GM18499 (cell line): ENCODE data around the gene PSMA8.
"Not testable (repeated sequence)": the region's sequence is repeated elsewhere in the genome, so short reads cannot be mapped to it uniquely, and the experiment has no call there.

ENCODE experiments used
- ATAC-seq: cut with Tn5 transposase; IDR thresholded peaks from one replicate; pipeline ENCODE4 v1.9.1; 2021; ENCODE audit warnings: moderate number of reproducible peaks; ENCODE audit not compliant: insufficient read depth, unreplicated experiment

PSMA8 gene

DNA sequence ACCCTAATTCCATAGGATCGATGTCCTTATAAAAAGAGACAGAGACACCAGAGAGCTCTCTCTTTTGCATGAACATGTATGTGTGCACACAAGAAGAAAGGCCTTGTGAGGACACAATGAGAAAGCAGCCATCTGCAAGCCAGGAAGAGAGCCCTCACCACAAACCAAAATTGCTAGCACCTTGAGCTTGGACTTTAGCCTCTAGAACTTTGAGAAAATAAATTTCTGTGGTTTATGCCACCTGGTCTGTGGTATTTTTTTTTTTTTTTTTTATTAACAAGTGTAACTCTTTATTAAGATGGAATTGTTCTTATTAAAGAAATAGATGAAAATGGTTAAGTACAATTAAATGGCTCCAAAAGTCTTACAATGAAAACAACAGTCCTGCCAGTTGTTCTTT, 33.9 kb downstream of the PSMA8 start:
- ATAC-seq = peak; percentile 62

DNA sequence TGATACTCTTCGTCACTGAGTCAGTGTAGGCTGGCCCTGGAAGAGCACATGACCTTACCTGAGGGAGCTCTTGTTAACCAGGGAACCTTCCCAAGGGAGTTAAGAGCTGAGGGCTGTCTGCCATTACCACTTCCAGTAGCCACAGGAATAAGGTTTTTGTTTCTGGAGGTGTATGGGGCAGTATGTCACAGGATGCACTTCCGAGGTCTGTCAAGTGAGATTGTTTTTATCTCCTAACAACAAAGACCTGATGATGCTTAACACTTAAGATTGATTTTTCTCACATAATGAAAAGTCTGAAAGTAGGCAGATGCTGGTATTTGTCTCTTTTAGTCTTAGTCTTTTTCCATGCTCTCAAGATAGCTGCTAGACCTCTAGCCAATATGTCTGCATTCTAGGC, 41.8 kb downstream of the PSMA8 start:
- ATAC-seq = no peak

DNA sequence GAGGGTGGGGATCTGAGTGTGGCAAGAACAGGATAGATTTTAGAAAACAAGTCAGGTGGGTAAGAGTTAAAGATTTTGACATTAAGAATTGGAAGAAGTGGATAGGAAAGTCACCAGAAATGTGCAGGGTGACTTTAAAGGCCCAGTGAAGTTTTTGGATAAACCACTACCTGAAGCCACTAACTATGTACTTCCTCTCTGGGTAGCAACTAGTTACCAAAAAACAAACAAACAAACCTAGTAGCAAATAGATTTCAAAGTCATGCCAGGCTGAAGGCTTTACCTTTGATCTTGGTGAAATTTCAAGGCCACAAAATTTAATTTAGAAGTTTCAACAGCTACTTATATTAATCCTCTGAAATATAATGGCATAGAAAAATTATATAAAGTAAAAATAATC, 42.5 kb downstream of the PSMA8 start:
- ATAC-seq = no peak

DNA sequence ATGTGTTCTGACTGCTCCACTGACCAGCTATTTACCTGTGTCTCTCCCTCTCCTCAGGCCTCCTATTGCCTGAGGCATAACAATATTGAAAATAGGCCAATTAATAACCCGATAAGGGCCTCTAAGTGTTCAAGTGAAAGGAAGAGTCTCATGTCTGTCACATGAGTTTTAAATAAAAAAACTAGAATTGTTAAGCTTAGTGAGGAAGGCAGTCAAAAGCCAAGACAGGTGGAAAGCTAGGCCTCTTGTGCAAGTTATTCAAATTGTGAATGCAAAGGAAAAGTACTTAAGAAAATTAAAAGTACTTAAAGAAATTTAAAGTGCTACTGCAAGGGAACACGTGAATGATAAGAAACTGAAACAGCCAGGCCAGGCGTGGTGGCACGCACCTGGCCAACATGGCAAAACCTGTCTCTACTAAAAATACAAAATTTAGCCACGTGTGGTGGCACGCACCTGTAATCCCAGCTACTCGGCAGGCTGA, 47.7 kb downstream of the PSMA8 start:
- no peak for ATAC-seq

DNA sequence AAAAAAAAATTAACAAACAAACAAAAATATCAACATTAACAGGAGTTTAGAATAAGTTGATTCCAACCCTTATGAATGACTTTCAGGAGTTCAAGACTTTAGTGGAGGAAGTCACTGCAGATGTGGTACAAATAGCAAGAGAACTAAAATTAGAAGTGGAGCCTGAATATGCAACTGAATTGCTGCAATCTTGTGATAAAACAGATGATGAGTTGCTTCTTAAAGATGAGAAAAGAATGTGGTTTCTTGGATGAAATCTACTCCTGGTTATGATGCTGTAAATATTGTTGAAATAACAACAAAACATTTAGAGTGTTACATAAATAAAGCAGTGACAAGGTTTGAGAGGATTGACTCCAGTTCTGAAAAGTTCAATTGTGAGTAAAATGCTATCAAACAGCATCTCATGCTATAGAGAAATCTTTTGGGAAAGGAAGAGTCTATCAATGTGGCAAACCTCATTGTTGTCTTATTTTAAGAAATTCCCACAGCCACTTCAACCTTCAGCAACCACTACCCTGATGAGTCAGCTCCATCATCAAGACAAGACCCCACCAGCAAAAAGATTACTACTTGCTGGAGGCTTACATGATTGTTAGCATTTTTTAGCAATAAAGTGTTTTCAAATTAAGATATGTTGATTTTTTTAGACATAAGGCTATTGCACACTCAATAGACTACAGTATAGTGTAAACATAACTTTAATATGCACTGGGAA, 49.9 kb downstream of the PSMA8 start:
- ATAC-seq = no peak

DNA sequence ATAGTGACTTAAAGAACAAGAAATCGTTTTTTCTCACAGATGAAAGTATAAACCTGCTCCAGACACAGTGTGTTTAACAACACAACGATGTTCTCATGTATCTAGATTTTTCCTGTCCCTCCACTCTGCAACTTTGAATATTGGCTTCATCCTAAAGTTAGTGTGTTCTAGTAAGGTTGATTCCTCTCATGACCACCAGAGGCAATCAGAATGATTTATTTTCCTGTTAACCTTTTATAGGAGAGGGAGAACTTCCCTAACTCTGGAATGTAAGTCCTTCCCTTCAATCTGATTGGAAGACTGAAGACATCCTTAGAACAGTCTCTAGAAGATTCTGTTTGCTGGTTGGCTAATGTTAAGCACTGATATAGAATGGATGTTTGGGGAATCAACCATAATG, 51.6 kb downstream of the PSMA8 start:
- ATAC-seq = no peak

DNA sequence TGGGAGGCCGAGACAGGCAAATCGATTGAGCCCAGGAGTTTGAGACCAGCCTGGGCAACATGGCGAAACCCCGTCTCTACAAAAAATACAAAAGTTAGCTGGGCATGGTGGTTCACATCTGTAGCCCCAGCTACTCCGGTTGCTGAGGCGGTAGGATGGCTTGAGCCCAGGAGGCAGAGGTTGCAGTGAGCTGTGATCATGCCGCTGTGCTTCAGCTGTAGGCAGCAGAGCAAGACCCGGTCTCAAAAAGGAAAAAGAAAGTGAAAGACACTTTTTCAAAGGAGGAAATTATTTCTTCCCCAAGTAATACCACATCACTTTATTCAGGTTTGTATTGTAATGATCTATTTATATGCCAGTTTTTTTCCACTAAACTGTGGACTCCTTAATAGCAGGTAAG, 56.8 kb downstream of the PSMA8 start:
- peak; percentile 79 for ATAC-seq

DNA sequence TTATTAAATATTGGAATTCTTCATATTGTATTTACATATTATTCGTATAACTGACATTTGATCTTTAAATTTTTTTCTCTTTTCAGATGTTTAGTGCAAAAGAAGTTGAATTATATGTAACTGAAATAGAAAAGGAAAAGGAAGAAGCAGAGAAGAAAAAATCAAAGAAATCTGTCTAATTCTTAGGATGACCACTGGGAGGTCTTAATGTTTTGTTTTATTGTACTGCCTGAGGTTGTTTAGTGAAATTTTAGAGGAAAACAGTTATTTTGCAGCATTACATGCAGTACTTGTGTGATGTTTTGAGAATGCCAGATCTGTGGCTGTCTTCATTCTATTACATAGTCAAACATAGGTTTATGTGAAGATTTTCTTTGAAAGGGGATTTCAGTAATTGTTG, 58.6 kb downstream of the PSMA8 start:
- ATAC-seq = no peak

DNA sequence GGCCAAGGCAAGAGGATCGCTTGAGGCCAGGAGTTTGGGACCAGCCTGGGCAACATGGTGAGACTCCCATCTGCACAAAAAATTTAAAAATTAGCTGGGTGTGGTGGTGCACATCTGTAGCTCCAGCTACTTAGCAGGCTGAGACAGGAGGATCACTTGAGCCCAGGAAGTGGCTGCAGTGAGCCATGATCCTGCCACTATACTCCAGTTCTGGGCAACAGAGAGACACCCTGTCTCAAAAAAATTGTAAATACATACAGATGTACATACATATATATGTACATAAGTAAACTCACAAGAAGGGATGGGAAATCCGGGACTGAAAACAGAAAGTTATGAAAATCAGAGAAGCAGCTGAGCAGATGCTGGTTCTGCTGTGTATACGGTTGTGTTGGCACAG, 62.9 kb downstream of the PSMA8 start:
- ATAC-seq = no peak

DNA sequence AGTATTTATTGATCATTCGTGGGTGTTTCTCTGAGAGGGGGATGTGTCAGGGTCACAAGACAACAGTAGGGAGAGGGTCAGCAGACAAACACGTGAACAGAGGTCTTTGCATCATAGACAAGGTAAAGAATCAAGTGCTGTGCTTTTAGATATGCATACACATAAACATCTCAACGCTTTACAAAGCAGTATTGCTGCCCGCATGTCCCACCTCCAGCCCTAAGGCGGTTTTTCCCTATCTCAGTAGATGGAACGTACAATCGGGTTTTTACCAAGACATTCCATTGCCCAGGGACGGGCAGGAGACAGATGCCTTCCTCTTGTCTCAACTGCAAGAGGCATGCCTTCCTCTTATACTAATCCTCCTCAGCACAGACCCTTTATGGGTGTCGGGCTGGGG, 68.3 kb downstream of the PSMA8 start:
- ATAC-seq = not testable (repeated sequence)

DNA sequence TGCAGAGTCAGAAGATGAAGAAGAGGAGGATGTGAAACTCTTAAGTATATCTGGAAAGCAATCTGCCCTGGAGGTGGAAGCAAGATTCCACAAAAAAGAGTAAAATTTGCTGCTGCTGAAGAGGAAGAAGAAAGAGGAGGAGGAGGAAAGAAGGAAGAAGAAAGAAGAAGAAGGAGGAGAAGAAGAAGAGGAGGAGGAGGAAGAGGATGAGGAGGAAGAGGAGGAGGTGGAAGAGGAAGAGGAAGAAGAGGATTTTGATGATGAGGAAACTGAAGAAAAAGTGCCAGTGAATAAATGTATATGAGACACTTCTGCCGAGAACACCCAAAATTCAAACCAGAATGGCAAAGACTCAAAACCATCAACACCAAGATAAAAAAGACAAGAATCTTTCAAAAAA, 71.6 kb downstream of the PSMA8 start:
- no peak for ATAC-seq

DNA sequence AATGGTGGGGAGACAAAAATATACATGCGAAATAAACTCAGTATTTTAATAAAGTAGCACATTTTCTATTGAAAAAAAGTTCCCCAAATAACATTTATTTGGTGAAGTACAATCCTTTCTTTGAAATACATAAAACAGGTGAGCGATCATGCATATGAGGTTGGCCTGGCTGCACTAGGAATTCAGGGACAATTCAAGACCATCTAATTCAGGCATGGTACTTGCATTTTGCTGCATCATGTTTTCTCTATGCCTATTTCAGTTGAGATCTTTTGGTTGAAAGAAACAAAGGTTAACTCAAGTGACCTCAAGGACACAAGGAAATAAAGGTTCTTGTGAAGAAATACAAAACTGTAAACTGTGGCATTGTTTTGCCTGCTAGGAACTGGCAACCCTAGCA, 72.8 kb downstream of the PSMA8 start:
- ATAC-seq = no peak

DNA sequence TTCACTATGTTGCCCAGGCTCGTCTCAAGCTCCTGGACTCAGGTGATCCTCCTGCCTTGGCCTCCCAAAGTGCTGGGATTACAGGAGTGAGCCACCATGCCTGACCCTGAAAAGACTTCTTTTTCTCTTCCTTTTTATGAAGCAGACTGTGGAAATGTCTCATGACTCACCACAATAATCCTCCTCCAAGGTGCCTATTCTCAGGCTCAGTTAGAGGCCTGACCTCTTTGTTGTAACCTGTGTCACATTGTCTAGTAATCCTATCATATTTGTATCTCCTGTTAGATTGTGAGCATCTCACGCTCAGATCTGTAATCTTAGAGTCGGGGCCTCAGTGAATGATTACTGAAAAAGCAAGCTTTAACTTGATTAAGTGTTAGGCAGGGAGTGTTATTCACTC, 74.3 kb downstream of the PSMA8 start:
- ATAC-seq = no peak

DNA sequence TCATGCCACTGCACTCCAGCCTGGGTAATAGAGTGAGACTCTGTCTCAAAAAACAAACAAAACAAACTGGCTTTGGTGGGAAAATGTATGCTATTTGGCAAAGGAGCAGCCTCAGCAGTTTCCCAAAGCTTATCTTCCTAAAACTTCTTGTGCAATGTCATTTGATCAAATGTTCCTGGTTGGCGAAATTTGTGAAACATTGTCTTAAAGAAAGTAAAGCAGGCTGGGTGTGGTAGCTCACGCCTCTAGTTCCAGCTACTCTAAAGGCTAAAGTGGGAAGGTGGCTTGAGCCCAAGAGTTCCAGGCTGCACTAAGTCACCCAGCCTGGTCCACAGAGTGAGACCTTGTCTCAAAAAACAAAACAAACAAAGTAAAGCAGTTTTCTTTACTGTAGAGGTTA, 75.3 kb downstream of the PSMA8 start:
- no peak for ATAC-seq

DNA sequence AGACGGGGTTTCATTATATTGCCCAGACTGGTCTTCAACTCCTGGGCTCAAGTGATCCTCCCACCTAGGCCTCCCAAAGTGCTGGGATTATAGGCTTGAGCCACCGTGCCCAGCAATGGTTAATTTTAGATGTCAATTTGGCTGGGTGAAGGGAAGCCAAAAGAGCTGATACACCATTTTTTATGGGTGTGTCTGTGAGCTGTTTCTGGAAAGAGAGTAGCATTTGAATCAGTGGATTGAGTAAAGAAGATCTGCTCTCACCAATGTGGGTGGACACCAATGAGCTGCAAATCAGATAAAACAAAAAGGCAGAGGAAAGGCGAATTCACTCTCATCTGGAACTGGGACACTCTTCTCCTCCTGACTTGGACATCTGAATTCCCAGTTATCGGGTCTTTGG, 76.5 kb downstream of the PSMA8 start:
- ATAC-seq = no peak

DNA sequence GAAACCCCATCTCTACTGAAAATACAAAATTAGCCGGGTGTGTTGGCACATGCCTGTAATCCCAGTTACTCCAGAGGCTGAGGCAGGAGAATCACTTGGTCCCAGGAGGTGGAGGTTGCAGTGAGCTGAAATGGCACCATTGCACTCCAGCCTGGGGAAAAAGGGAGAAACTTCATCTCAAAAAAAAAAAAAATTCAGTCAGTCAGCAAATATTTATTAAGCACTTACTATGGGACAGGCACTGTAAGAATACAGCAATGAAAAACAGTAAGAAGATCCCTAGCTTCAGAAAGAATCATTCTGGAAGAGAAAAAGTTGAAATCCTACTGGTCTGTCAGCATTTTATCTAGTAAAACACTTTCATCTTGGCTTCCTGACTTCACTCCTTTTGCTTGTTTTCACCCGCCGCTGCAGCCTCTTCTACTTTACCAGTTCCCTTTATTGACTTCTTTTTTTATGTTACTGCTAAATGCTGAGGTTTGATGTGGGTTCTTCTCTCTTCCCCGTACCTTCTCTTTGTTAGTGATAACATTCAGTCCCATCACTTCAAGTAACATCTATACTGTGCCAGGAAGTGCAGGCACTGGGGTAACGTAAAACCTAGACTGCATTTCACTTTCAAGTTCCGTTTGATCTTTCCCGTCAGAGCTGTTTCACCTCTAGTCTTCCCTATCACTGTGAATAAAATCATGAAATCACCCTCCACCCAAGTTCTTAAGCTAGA, 81.7 kb downstream of the PSMA8 start:
- peak; percentile 88 for ATAC-seq

DNA sequence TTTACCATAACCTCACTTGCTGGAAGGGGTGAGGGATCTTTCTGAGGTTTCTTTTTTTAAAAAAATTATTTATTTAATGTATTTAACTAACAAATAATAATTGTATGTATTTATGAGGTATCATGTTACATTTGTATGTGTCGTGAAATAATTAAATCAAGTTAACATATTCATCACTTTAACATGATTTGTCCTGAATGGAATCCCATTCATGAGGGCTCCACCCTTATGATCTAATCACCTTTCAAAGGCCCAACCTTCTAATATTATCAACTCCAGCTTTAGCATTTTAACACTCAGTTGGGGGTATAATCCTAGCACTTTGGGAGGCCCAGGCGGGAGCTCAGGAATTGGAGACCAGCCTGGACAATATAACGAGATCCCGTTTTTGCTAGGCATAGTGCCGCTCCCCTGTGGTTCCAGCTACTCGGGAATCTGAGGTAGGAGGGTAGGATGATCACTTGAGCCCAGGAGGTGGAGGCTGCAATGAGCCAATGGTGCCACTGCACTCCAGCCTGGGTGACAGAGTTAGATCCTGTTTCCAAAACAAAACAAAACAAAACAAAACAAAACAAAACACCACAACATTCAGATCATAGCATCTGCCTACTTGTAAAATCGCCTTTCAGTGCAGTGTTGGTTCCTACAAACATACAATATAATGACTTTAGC, 91.5 kb downstream of the PSMA8 start:
- ATAC-seq = no peak

DNA sequence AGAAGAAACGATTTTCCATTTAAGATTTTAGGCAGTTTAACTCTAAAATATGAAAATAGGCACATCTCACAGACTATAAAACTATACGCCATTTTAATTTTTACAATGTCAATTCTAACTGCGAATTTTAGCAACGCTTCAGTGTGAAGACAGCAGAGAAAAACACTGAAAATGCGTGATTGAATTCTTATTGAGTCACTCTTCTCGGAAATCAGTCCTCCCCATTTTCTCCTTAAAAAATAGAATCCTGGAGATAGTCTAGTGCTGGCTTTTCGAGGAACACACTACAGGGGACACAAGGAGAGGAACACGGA, 92.2 kb downstream of the PSMA8 start:
- no peak for ATAC-seq

DNA sequence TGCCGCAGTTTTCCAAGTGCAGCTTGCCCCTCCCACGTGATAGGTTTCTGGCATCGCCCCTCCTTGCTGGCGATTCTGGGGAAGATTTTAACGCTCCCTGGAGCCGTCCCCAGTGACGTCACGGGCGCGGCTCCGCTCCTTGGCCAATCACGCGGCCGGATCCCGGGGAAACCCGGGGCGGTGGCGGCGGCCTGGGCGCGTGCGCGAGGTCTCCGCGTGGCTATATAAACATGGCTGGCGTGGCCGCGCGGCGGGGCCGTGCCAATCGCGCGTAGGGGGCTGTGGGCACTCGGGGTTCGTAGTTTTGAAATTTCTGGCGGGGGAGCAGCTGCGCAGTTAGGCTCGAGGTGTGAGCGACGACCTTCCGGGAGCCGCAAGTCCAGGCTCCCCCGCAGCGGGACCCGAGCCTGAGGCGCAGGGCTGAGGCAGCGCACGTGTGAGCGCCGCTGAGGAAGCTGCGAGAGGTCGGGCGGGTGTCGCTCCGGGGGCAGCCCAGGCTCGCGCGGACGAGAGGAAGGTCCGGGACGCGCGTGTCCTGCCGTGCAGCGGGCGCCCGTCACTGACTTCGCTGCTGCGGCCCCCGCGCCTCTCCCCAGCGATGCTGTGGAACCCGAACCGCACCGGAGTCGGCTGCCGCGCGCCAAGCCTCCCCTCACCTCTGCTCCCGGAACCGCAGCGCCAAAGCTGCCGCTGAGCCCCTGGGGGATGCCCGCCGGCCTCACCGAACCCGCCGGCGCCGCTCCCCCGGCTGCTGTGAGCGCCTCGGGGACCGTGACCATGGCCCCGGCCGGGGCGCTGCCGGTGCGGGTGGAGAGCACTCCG, 92.8 kb downstream of the PSMA8 start, which contains the start of gene TAF4B:
Gene TAF4B (plus strand): TSS at position 217 of the 822 bp plus-strand sequence. CDS start 489 bp downstream, at position 706.
- ATAC-seq = peak; percentile 62

DNA sequence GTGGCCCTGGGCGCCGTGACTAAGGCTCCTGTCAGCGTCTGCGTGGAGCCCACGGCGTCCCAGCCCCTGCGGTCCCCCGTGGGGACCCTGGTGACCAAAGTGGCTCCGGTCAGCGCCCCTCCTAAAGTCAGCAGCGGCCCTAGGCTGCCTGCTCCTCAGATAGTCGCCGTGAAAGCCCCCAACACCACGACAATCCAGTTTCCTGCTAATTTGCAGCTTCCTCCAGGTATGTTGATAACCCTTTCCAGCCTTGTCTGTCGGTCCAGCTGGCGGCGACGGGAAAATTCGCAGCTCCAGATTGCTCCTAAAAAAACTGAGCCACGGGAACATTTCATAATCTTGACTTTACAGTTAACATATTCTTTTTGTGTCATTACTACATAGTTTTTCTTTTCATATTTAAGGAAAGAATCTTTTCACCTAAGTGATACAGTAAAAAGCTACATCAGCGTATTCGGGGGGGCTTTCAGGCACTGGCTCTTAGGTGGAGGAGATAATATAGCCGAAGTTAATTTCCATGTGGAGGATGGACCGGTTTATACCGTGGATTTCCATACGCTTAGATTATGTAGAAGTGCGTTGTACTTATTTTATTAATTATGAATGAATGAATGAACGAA, 93.5 kb downstream of the PSMA8 start:
- ATAC-seq = no peak
